ENCODE measurements around the gene RALY.

RALY gene

GRCh38 chr20:34095825-34096224 is 102.1 kb downstream of the RALY start:
- TF ChIP-seq ZFX (IDR thresholded peaks at IDR 0.05) (no peak), CTCF (conservative IDR thresholded peaks at IDR 0.05) (no peak)

GRCh38 chr20:34096699-34097444 is 103.2 kb downstream of the RALY start:
- no peak overlapping the region for H3K27ac ChIP-seq
- no peak for TF ChIP-seq ZFX (IDR thresholded peaks at IDR 0.05)

More at GRCh38 chr20:34095825-34096224, 102.1 kb downstream of the RALY start:
- H3K27ac ChIP-seq: no peak overlapping the region

GRCh38 chr20:34098570-34098969 is 104.9 kb downstream of the RALY start:
- no peak overlapping the region for H3K27ac ChIP-seq
- no peak for TF ChIP-seq CTCF (conservative IDR thresholded peaks at IDR 0.05)
- TF ChIP-seq ZFX (IDR thresholded peaks at IDR 0.05): no peak

- TF ChIP-seq CTCF (conservative IDR thresholded peaks at IDR 0.05) (no peak), ZFX (IDR thresholded peaks at IDR 0.05) (no peak)
- no peak overlapping the region for H3K27ac ChIP-seq
Observed at GRCh38 chr20:34099675-34100074, 106.0 kb downstream of the RALY start.

GRCh38 chr20:34100576-34100975 is 106.9 kb downstream of the RALY start:
- no peak for TF ChIP-seq CTCF (conservative IDR thresholded peaks at IDR 0.05)
- no peak for TF ChIP-seq ZFX (IDR thresholded peaks at IDR 0.05)
- H3K27ac ChIP-seq: no peak overlapping the region

GRCh38 chr20:34102342-34102741 is 108.6 kb downstream of the RALY start:
- TF ChIP-seq ZFX (IDR thresholded peaks at IDR 0.05) (no peak), CTCF (conservative IDR thresholded peaks at IDR 0.05) (no peak)
- H3K27ac ChIP-seq: no peak overlapping the region

GRCh38 chr20:34104059-34104458 is 110.3 kb downstream of the RALY start:
- no peak overlapping the region for H3K27ac ChIP-seq
- TF ChIP-seq ZFX (IDR thresholded peaks at IDR 0.05) (no peak), CTCF (conservative IDR thresholded peaks at IDR 0.05) (no peak)

Measured in C4-2B (cell line).